OCI-LY3 (cell line): ENCODE data around the gene TRIM28.

Experiments
- H2AFZ ChIP-seq: fragments of 200-600, 300-600 bp; shearing (Covaris generic); 2 replicates; pipeline ENCODE4 v1.6.0; 2014; ENCODE audit warnings: antibody characterized with exemption, low read depth, low read length
- H3K27ac ChIP-seq: fragments of 200-600, 300-600 bp; sonication (generic); 2 replicates; pipeline ENCODE4 v1.5.1; 2014; ENCODE audit warnings: mild to moderate bottlenecking, low read length, moderate library complexity, mixed read lengths
- H3K27me3 ChIP-seq: fragments of 200-600, 300-600 bp; sonication (generic); 2 replicates; pipeline ENCODE4 v1.6.1; 2014; ENCODE audit warnings: low read depth, low read length, mixed read lengths
- H3K36me3 ChIP-seq: fragments of 200-600, 300-600 bp; sonication (generic); replicated peaks from 2 replicates; pipeline ENCODE3; 2014; ENCODE audit warnings: low read depth, low read length, mixed read lengths
- H3K4me1 ChIP-seq: fragments of 300-600, 200-600 bp; sonication (generic); 2 replicates; pipeline ENCODE4 v1.6.1; 2014; ENCODE audit warnings: low read length, mixed read lengths
- H3K4me2 ChIP-seq: fragments of 200-600, 300-600 bp; sonication (generic); 2 replicates; pipeline ENCODE4 v1.6.1; 2014; ENCODE audit warnings: low read length, mixed read lengths
- H3K4me3 ChIP-seq: fragments of 300-600, 200-600 bp; sonication (generic); 2 replicates; pipeline ENCODE4 v1.5.1; 2014; ENCODE audit warnings: antibody characterized with exemption, mild to moderate bottlenecking, low read length, moderate library complexity
- H3K79me2 ChIP-seq: fragments of 300-600, 200-600 bp; shearing (Covaris generic); 2 replicates; pipeline ENCODE4 v1.6.1; 2014; ENCODE audit warnings: mild to moderate bottlenecking, low read length, mixed read lengths
- H3K9ac ChIP-seq: fragments of 300-600, 200-600 bp; shearing (Covaris generic); 2 replicates; pipeline ENCODE4 v1.6.0; 2014; ENCODE audit warnings: mild to moderate bottlenecking, low read length, moderate library complexity
- H3K9me3 ChIP-seq: fragments of 200-600, 300-600 bp; shearing (Covaris generic); 2 replicates; pipeline ENCODE4 v1.6.1; 2014; ENCODE audit warnings: low read length, mixed read lengths; ENCODE audit not compliant: insufficient read depth
- H4K20me1 ChIP-seq: fragments of 200-600, 300-600 bp; sonication (generic); 2 replicates; pipeline ENCODE4 v1.6.1; 2016; ENCODE audit warnings: low read length, mixed read lengths; ENCODE audit not compliant: insufficient read depth
- EZH2phosphoT487 ChIP-seq: fragments of 200-600 bp; shearing (Covaris generic); IDR thresholded peaks from 2 replicates; pipeline ENCODE4 v1.6.1; 2018; ENCODE audit warnings: antibody characterized with exemption, mixed run types, low read depth
- TF ChIP-seq, protein P1 (sequence below): fragments of 200-600, 300-600 bp; sonication (generic); IDR thresholded peaks from 2 replicates; pipeline ENCODE4 v1.5.1; 2014; ENCODE audit warnings: antibody characterized with exemption, low read length, low read depth

TRIM28 gene

DNA sequence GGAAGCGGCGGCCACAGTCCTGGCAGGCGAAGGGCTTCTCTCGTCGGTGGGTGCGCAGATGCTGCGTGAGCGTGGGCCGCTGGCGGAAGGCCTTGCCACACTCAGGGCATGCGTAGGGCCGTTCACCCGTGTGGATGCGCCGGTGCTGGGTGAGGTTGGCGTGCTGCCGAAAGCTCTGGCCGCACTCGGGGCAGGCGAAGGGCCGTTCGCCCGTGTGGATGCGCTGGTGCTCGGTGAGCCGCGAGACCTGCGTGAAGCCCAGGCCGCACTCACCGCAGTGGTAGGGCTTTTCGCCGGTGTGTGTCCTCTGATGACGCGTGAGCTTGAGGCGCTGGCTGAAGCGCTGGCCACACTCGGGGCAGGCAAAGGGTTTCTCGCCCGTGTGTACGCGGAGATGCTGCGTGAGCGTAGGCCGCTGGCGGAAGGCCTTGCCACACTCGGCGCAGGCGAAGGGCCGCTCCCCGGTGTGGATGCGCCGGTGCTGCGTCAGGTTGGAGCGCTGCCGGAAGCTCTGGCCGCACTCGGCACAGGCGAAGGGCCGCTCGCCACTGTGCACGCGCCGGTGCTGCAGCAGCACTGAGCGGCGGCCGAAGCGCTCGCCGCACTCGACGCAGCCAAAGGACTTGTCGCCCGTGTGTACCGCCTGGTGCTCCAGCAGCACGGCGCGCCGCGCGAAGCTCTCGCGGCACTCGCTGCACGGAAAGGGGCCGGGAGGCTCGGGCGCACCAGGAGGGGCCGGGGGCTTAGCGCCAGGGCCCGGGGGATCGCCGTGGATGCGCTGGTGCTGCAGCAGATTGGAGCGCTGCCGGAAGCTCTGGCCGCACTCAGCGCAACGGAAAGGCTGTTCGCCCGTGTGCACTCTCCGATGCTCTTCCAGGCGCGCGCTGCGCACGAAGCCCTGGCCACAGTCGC is 18.5 kb downstream of the TRIM28 start:
- no peak overlapping the region for H3K4me2 ChIP-seq
- H3K27me3 ChIP-seq, result no peaks in the 10 kb centered on the region
- peaks cover 42% of the 10 kb centered on the region for H3K79me2 ChIP-seq
- no peak for TF ChIP-seq EZH2phosphoT487
- TF ChIP-seq, protein P1, sequence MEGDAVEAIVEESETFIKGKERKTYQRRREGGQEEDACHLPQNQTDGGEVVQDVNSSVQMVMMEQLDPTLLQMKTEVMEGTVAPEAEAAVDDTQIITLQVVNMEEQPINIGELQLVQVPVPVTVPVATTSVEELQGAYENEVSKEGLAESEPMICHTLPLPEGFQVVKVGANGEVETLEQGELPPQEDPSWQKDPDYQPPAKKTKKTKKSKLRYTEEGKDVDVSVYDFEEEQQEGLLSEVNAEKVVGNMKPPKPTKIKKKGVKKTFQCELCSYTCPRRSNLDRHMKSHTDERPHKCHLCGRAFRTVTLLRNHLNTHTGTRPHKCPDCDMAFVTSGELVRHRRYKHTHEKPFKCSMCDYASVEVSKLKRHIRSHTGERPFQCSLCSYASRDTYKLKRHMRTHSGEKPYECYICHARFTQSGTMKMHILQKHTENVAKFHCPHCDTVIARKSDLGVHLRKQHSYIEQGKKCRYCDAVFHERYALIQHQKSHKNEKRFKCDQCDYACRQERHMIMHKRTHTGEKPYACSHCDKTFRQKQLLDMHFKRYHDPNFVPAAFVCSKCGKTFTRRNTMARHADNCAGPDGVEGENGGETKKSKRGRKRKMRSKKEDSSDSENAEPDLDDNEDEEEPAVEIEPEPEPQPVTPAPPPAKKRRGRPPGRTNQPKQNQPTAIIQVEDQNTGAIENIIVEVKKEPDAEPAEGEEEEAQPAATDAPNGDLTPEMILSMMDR, result no peak
- no peaks in the 10 kb centered on the region for H4K20me1 ChIP-seq
- peaks cover 22% of the 10 kb centered on the region for H3K36me3 ChIP-seq
- H3K9me3 ChIP-seq, result no peaks in the 10 kb centered on the region
- no peak overlapping the region for H3K9ac ChIP-seq
- no peak overlapping the region for H3K4me3 ChIP-seq
- H2AFZ ChIP-seq, result no peak overlapping the region
- H3K27ac ChIP-seq, result no peak overlapping the region
- H3K4me1 ChIP-seq, result peaks cover 13% of the 10 kb centered on the region

DNA sequence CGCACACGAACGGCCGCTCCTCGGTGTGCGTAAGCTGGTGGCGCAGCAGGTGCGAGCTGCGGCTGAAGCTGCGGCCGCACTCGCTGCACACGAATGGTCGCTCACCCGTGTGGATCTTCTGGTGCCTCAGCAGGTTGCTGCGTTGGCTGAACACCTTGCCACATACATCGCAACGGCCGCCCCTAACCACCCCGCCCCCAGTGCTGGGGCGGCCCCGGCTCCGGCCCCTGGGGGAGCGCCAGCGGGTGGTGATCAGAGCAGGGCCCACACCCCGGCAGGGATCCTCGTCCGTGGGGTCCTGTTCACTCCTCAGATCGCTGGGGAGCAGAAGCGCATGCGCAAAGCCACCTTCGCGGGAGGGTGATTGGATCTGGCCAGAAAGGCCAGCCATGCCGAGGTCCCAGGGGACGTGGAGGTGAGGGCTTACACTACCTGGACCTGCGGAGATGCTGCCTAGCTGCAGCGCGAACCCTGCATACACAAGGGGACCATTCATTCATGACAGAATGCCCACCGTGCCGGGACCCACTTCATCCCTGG is 19.2 kb downstream of the TRIM28 start:
- no peak overlapping the region for H3K27ac ChIP-seq

DNA sequence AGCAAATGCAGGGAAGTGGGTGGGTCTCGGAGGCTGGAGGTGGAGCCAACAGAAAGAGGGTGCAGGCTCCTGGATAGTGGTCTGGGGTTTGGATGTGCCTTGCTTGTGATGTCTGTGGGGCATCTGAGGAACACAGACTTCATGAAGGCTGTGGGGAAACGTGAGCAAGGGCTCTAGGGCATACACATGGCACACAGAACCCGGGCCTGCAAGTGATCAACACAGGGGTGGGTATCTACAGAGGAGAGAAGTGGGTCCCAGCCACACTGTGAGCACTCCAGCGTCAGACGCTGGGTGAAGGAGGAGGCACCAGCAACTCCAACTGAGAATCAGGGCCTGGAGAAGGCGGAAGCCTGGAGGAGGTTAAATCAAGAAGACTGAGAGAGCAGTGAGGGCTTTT is 20.0 kb downstream of the TRIM28 start:
- H3K36me3 ChIP-seq, result peaks cover 25% of the 10 kb centered on the region
- no peaks in the 10 kb centered on the region for H3K9me3 ChIP-seq
- H3K9ac ChIP-seq, result no peak overlapping the region
- H4K20me1 ChIP-seq, result no peaks in the 10 kb centered on the region
- H3K4me1 ChIP-seq, result peaks cover 13% of the 10 kb centered on the region
- H3K4me2 ChIP-seq, result no peak overlapping the region
- TF ChIP-seq, protein P1, result no peak
- no peak for TF ChIP-seq EZH2phosphoT487
- no peak overlapping the region for H3K27ac ChIP-seq
- H3K79me2 ChIP-seq, result peaks cover 34% of the 10 kb centered on the region
- no peaks in the 10 kb centered on the region for H3K27me3 ChIP-seq
- no peak overlapping the region for H2AFZ ChIP-seq
- no peak overlapping the region for H3K4me3 ChIP-seq

More for the DNA sequence above, 19.2 kb downstream of the TRIM28 start:
- Histone ChIP-seq H2AFZ (no peak overlapping the region), H3K4me1 (peaks cover 13% of the 10 kb centered on the region), H3K27me3 (no peaks in the 10 kb centered on the region), H3K79me2 (peaks cover 35% of the 10 kb centered on the region), H3K36me3 (peaks cover 25% of the 10 kb centered on the region), H3K9me3 (no peaks in the 10 kb centered on the region), H4K20me1 (no peaks in the 10 kb centered on the region), H3K4me2 (no peak overlapping the region), H3K4me3 (no peak overlapping the region), H3K9ac (no peak overlapping the region)
- no peak for TF ChIP-seq EZH2phosphoT487
- TF ChIP-seq, protein P1, result no peak

DNA sequence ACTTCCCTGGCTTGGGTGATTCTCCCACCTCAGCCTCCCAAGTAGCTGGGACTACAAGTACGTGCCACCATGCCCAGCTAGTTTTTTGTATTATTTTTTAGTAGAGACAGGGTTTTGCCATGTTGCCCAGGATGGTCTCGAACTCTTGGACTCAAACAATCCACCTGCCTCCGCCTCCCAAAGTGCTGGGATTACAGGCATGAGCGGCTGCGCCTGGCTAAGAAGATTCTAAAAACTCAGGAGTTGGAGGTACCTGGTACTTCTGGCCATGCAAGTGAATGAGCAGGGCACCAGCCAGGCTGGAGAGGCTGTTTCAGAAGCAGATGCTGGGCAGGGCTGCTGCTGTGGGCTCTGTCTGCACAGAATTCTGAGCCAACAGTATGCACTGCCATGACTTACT is 23.1 kb downstream of the TRIM28 start:
- H3K79me2 ChIP-seq, result peaks cover 11% of the 10 kb centered on the region
- no peaks in the 10 kb centered on the region for H3K9me3 ChIP-seq
- no peak overlapping the region for H3K4me3 ChIP-seq
- H3K27me3 ChIP-seq, result no peaks in the 10 kb centered on the region
- no peak overlapping the region for H3K27ac ChIP-seq
- no peak for TF ChIP-seq EZH2phosphoT487
- TF ChIP-seq, protein P1, result no peak
- H2AFZ ChIP-seq, result no peak overlapping the region
- peaks cover 32% of the 10 kb centered on the region for H3K36me3 ChIP-seq
- H3K9ac ChIP-seq, result no peak overlapping the region
- no peak overlapping the region for H3K4me2 ChIP-seq
- peaks cover 6% of the 10 kb centered on the region for H3K4me1 ChIP-seq
- no peaks in the 10 kb centered on the region for H4K20me1 ChIP-seq
